Urinary bladder (tissue), 4 donors: ENCODE results near the gene SHPK. TPM values are rescaled to one million over a fixed set of nuclear protein-coding genes. Genes with fewer than 3 reads are reported as not detected.

ENCODE experiments used
- DNase-seq: peaks from one replicate; pipeline ENCODE4 v3.0.0-alpha.2; 2015; ENCODE audit errors: extremely low spot score
- H3K27ac ChIP-seq: one replicate; pipeline ENCODE4 v1.5.1; 2013; ENCODE audit warnings: low read depth, mild to moderate bottlenecking, moderate library complexity
- H3K36me3 ChIP-seq: one replicate; pipeline ENCODE4 v1.6.1; 2013; ENCODE audit warnings: mild to moderate bottlenecking, moderate library complexity; ENCODE audit not compliant: insufficient read depth
- H3K4me1 ChIP-seq: one replicate; pipeline ENCODE4 v1.6.1; 2013; ENCODE audit warnings: mild to moderate bottlenecking, moderate library complexity; ENCODE audit not compliant: insufficient read depth
- H3K4me3 ChIP-seq: one replicate; pipeline ENCODE4 v1.5.1; 2013; ENCODE audit warnings: low read depth, low read length
- WGBS: extraction: QIAGEN DNeasy Blood & Tissue Kit; methylation state at CpG from one replicate; pipeline ENCODE4 v1.1.7; 2013; 5-methylcytosine and 5-hydroxymethylcytosine counted together
- polyA plus RNA-seq: library from polyadenylated mRNA; stranded (reverse); fragments of 200-250 nt; gene quantifications from one replicate; pipeline ENCODE4 v1.2.3, GENCODE V29; 2013
- total RNA-seq: library from RNA; depleted of rRNA; stranded (reverse); fragments of >200 nt; gene quantifications from one replicate; pipeline ENCODE4 v1.2.3, GENCODE V29; 2014
- donor health status: healthy with polysubstance abuse.
- donor health status: healthy.

Gene SHPK
- total and polyA plus RNA-seq, 2 donors = 8.0 to 12.6 TPM

DNA sequence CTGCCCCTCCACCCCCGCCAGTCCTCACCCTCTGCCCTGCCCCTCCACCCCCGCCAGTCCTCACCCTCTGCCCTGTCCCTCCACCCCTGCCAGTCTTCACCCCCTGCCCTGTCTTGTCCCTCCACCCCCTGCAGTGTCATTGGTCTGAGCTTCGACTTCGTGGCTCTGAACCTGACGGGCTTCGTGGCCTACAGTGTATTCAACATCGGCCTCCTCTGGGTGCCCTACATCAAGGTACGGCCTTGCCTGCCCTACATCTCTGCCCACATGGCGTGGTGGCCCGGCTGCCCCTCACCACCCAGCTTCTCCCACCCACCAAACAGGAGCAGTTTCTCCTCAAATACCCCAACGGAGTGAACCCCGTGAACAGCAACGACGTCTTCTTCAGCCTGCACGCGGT, 20.3 kb upstream of the SHPK start:
- 87% methylated on average over 16 of the region's 16 CpGs for WGBS

DNA sequence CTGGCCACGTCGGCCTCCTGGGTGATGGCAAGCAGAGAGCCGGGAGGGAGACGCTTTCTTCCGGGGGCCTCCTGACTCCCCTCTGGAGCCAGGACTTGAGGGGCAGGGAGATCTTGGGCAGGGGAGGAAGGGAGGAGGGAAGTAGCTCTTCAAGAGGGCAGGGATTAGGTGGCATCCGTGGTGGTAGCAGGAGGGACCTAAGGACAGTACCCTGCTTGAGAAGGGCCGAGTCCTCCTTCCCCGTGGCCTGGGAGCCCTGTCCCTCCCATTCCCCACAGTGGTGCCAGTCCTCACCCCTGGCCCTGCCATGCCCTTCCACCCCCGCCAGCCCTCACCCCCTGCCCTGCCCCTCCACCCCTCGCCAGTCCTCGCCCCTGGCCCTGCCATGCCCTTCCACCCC, 19.7 kb upstream of the SHPK start:
- H3K4me1 ChIP-seq = no peaks in the 10 kb centered on the region
- WGBS = 81% methylated on average over 11 of the region's 11 CpGs
- no peak overlapping the region for H3K4me3 ChIP-seq
- no peaks in the 10 kb centered on the region for H3K36me3 ChIP-seq
- no peak overlapping the region for H3K27ac ChIP-seq
- no peak for DNase-seq

More for the DNA sequence above, 20.3 kb upstream of the SHPK start:
- Histone ChIP-seq H3K4me3 (no peak overlapping the region), H3K36me3 (no peaks in the 10 kb centered on the region), H3K4me1 (no peaks in the 10 kb centered on the region), H3K27ac (no peak overlapping the region)
- DNase-seq = no peak

DNA sequence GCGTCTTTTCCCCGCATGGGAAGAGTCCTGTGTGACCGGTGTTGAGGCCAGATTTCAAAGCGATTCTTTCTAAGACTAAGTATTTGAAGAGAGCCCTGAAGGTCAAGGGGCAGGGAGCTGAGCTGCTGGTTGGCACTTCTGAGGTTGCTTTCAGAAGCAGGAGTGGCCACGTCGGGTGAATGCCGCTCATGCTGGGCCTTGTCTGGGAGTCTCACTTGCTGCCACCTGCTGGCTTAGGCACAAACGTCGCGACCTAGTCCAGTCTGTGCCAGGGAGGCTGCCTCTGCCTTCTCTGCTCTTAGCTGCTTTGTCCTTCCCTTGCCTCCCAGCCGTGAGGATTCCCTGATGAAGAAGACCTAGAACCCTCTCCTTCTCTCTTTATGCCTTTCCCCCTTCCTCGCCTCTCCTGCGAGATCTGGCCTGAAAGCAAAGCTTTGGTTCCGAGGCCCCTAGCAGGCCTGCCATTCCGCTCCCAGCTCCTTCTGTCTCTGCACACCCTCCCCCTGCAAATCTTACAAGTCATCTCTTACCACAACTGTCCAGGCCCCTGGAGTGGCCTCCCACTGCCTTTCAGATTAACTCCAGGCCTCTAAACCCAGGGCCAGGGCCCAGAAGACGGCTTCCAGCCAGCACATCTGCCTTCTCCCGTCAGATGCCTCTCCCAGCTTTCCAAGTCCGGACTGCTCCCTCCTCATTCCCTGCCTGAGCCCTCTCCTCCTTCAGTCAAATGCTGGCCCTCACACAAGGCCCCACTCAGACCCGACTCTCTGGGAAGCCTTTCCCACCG, 11.9 kb upstream of the SHPK start:
- WGBS = 64% methylated on average over 20 of the region's 20 CpGs
- H3K4me1 ChIP-seq = no peaks in the 10 kb centered on the region
- H3K36me3 ChIP-seq = no peaks in the 10 kb centered on the region
- no peak overlapping the region for H3K27ac ChIP-seq
- DNase-seq = no peak
- no peak overlapping the region for H3K4me3 ChIP-seq

DNA sequence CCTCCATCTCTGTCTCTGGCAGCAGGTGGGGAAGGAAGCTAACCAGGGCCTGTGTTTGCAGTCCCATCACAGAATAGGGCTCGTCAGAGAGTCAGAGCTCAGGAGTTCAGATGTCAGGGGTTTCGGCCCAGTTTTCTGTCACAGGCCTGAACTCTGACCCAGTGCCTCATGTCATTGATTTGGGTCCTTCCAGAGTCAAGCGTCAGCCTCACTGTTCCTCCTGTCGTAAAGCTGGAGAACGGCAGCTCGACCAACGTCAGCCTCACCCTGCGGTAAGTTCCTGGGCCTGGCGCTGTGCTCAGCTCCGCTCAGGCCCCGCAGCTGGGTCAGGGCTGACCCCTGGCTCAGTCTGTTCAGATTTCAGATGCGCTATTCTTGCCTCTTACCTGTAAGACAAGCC, 11.2 kb upstream of the SHPK start:
- H3K4me3 ChIP-seq = no peak overlapping the region
- no peaks in the 10 kb centered on the region for H3K4me1 ChIP-seq
- DNase-seq = no peak
- no peaks in the 10 kb centered on the region for H3K36me3 ChIP-seq
- H3K27ac ChIP-seq = no peak overlapping the region
- 77% methylated on average over 12 of the region's 12 CpGs for WGBS

DNA sequence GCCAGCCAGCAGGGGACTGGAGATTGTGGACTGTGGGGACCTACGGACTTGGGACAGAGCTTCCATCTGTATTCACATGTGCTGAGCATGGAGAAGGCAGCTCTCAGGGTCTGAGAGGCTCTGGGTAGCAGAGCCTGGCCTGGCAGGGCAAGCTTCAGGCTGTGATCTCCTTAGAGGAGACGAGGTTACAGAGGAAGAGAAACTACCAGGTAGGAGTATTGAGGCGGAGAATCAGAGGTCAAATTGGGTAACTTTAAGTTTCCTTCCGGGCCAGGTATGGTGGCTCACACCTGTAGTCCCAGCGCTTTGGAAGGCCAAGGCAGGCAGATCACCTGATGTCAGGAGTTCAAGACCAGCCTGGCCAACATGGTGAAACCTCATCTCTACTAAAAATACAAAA, 9.3 kb upstream of the SHPK start:
- Histone ChIP-seq H3K4me1 (no peaks in the 10 kb centered on the region), H3K36me3 (no peaks in the 10 kb centered on the region), H3K4me3 (no peak overlapping the region), H3K27ac (no peak overlapping the region)
- no peak for DNase-seq
- WGBS = 87% methylated on average over 5 of the region's 5 CpGs

DNA sequence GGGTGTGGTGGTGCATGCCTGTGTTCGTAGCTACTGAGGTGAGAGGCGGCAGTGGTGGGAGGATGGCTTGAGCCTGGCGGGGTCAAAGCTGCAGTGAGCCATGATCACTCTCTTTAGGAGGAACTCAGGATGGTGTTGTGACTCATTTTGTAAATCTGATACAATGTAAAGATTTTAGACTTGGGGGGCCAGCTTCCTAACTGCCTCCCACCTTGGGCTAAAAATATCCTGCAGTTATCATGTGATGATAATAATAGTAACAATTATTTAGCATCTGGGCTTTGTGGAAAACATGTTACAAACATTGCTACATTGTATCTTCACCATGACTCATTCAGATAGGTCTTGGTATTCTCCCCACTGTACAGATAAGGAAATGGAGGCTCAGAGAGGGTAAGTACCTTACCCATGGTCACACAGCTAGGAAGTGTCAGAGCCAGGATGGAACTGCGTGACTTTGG, 7.9 kb upstream of the SHPK start:
- H3K36me3 ChIP-seq = no peaks in the 10 kb centered on the region

DNA sequence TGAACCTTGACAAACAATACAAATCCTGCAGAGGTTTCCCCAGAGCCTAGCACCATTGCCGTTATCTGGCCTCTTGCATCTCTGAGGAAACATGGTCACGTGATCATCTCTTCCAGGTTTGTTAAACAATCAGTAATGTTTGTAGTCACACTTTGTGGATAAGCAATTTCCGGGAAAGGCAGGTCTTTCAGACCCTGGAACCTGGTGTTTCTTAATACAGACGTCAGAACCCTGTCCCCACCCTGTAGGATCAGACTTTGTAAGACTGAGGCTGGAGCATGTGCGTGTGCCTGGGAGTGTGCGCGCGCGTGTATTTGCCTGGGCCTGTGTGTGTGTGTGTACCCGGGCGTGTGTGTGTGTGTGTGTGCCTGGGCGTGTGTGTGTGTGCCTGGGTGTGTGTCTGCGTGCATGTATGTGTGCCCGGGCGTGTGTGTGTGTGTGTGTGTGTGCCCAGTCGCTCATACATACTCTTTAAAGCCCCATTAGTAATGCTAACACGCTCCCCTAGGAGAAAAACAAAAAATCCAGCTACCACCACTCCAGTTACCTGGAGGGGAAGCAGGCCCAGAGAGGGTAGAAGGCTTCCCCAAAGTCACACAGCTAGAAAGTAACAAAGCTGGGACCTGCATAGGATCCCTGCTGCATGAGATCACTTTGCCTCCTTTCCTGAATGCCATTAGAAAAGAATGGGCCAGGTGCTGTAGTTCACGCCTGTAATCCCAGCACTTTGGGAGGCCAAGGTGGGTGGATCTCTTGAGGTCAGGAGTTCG, 5.9 kb upstream of the SHPK start:
- DNase-seq = no peak
- H3K27ac ChIP-seq = no peak overlapping the region
- WGBS = 84% methylated on average over 19 of the region's 19 CpGs
- H3K4me3 ChIP-seq = no peak overlapping the region
- H3K36me3 ChIP-seq = no peaks in the 10 kb centered on the region
- H3K4me1 ChIP-seq = no peaks in the 10 kb centered on the region

More for the DNA sequence above, 7.9 kb upstream of the SHPK start:
- 95% methylated on average over 4 of the region's 4 CpGs for WGBS
- H3K4me3 ChIP-seq = no peak overlapping the region
- H3K27ac ChIP-seq = no peak overlapping the region
- DNase-seq = no peak
- H3K4me1 ChIP-seq = no peaks in the 10 kb centered on the region

DNA sequence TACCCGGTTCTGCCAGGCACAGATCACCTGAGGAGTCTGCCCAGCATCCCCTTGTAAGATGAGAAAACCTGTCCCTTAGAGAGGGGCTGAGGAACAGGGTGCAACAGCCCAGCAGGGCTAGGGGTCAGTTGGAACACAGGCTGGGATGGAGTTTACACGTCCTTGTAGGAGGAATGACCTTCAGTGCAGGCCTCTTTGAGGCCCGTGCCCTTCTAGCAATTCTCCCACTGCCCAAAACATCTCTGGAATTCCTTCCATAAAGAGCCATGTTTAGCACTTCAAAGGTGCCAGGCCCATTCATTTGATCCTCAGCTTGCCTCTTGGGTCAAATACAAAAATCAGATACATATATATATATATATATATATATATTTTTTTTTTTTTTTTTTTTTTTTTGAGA, 5.0 kb upstream of the SHPK start:
- H3K4me1 ChIP-seq = no peaks in the 10 kb centered on the region
- H3K27ac ChIP-seq = no peak overlapping the region
- DNase-seq = no peak
- no peak overlapping the region for H3K4me3 ChIP-seq
- 61% methylated on average over 3 of the region's 3 CpGs for WGBS
- H3K36me3 ChIP-seq = no peaks in the 10 kb centered on the region

DNA sequence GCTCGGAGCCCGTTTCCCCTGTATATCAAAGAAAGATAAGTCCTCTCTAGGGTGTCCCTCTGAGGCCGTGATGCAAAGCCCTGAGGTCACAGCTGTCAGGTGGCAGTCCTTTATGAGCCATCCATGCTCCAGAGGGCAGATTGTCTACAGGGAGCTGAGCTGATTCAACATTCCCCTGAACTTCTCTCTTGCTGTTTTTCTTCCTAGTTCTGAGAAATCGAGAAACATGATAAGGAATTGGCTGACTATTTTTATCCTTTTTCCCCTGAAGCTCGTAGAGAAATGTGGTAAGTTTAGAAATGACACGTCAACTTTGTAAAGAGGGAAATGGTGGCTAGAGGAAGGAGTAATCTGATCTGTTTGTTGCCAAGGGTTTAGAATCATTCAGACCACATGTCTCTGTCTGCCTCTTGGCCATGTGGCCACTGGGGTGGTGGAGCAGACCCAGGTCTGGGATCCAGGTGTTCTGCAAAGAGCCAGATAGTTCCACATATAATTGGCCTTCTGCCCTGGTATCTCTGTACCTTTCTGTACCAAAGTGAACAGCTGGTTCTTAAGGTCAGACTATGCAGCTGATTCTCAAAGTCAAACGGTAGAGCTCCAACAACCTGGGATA, 4.0 kb upstream of the SHPK start:
- Histone ChIP-seq H3K36me3 (no peaks in the 10 kb centered on the region), H3K27ac (no peak overlapping the region), H3K4me1 (no peaks in the 10 kb centered on the region), H3K4me3 (no peak overlapping the region)
- DNase-seq = no peak
- WGBS = 53% methylated on average over 7 of the region's 7 CpGs

DNA sequence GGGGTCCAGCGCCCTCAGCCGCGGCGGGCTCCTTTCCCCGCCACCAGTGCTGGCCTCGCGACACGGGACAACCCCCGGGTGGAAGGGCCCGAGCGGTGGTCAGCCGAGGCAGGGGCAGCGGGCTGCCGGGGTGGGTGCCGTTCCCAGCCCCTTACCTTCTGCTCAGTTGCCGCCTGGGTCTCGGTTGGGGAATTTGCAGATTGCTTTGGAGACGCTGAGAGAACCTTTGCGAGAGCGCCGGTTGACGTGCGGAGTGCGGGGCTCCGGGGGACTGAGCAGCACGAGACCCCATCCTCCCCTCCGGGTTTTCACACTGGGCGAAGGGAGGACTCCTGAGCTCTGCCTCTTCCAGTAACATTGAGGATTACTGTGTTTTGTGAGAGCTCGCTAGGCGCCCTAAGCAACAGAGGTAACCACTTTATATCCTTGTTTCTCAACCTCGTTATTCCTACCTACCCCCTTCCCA, 891 bp upstream of the SHPK start:
- Histone ChIP-seq H3K4me3 (peak overlapping the region; percentile 71), H3K36me3 (no peaks in the 10 kb centered on the region), H3K4me1 (no peaks in the 10 kb centered on the region), H3K27ac (peak overlapping the region; percentile 99)
- 1% methylated on average over 31 of the region's 31 CpGs for WGBS
- no peak for DNase-seq

DNA sequence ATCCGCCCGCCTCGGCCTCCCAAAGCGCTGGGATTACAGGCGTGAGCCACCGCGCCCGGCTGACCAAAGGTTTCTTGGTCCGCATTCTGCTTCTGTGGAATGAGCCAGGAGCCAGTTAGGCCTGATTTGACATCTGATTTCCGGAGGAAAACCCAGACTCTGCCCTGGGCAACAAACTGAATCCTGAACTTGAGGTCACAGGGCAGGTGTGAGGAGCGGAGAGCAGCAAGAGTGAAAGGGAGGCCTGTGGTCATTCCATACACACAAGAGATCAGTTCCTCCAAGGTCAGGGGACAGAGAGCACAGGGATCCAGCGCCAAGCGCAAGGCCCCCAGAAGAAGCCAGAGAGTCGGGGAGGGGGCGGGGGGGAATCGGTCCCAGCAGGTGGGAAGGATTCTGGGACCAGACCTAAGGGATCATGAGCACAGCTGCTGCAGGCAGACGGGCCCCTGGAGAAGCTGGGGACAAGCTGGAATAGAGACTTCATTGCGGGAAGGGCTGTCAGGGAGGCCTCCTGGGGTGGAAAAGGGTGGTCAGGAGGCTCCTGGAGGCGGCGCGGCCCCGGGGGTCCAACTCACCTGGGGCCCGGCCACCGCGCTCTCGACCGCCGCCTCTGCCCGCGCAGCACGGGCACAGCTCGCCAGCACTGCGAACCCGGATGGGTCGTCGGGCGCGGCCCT, 436 bp downstream of the SHPK start:
- no peak for DNase-seq
- H3K4me1 ChIP-seq = no peaks in the 10 kb centered on the region
- H3K36me3 ChIP-seq = no peaks in the 10 kb centered on the region
- H3K27ac ChIP-seq = peak overlapping the region; percentile 49
- WGBS = 18% methylated on average over 37 of the region's 38 CpGs
- peak overlapping the region; percentile 71 for H3K4me3 ChIP-seq

DNA sequence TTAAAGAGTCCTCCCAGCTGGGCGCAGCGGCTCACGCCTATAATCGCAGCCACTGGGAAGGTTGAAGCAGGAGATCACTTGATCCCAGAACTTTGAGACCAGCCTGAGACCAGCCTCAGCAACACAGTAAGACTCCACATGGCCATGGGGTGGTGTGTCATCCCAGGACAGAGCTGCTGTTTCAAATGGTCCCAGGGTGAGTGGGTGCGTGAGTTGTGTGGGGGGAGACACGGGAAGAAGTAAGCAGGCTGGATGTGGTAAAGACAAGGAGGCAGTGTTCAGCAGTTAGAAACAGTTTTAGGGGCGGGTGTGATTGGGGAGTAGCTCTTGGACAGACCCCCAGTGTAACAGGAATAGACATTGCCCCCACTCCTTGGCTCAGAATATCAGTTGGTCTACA, 3.8 kb downstream of the SHPK start:
- H3K36me3 ChIP-seq = peaks cover 4% of the 10 kb centered on the region
- DNase-seq = no peak
- 97% methylated on average over 7 of the region's 7 CpGs for WGBS

DNA sequence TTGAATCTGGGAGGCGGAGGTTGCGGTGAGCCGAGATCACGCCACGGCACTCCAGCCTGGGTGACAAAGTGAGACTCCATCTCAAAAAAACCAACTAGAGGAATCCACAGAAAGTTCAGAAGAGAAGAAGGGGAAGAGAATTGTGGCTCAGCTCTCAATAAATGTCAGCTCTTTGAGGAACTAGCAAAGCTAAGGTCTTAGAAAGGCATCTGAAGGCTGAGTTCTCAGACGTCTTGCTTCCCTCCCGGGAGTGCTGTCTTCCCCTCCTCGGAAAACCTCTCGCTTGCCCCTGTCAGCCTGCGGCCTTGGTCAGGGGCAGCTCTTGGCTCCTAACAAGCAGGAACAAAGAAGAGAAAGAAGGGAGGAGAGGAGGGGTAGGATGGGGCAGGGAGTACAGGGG, 5.3 kb downstream of the SHPK start:
- Histone ChIP-seq H3K27ac (no peak overlapping the region), H3K36me3 (peaks cover 4% of the 10 kb centered on the region), H3K4me1 (no peaks in the 10 kb centered on the region), H3K4me3 (no peak overlapping the region)
- WGBS = 90% methylated on average over 10 of the region's 10 CpGs
- DNase-seq = no peak

More for the DNA sequence above, 3.8 kb downstream of the SHPK start:
- no peak overlapping the region for H3K27ac ChIP-seq
- H3K4me1 ChIP-seq = no peaks in the 10 kb centered on the region
- H3K4me3 ChIP-seq = no peak overlapping the region
